NCI-H69 (cell line): Measurements from ENCODE around the gene MED22.
"Not testable (repeated sequence)": the region's sequence is repeated elsewhere in the genome, so short reads cannot be mapped to it uniquely, and the experiment has no call there.

Experiments
- DNase-seq: peaks from one replicate; lab custom pipeline; 2025; lab: John Stamatoyannopoulos, UW

MED22 gene

DNA sequence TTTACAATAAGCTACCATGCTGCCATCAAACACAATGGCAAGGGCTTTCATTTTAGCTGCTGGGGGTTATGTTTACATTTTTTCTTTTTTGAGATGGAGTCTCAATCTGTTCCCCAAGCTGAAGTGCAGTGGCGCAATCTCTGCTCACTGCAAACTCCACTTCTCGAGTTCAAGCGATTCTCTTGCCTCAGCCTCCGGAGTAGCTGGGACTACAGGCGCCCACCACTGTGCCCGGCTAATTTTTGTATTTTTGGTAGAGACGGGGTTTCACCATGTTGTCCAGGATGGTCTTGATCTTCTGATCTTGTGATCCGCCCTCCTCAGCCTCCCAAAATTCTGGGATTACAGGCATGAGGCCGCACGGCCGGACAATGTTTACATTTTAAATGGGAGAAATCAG lies 13.0 kb downstream of the MED22 start:
- not testable (repeated sequence) for DNase-seq

DNA sequence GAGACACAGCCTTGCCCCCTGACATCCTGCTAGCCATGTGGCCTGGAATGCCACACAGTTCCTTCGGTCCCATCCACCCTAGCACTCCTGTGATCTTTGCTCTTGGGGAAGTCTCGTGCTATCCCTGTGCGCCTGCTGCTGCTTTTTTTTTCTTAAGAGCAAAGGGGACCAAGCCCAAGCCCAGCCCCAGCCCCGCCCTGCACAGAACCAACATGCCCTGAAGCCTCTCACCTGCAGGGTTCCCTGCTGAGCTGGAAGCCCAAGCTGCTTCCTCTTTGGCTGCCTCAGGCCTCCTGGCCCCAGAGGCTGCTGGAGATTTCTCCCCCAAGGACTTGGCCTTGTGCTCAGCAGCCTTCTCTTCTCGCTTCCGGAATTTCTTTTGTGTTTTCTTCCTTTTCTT lies 13.8 kb downstream of the MED22 start:
- DNase-seq: peak; percentile 55

- DNase-seq: no peak
These were observed 14.4 kb downstream of the MED22 start for GRCh38 chr9:133333566-133333965.

GRCh38 chr9:133333011-133333410 lies 14.9 kb downstream of the MED22 start:
- DNase-seq: no peak

GRCh38 chr9:133332381-133332730 lies 15.6 kb downstream of the MED22 start:
- no peak for DNase-seq

GRCh38 chr9:133331641-133332380 lies 16.1 kb downstream of the MED22 start:
- DNase-seq: no peak

GRCh38 chr9:133331221-133331620 lies 16.7 kb downstream of the MED22 start:
- no peak for DNase-seq

DNA sequence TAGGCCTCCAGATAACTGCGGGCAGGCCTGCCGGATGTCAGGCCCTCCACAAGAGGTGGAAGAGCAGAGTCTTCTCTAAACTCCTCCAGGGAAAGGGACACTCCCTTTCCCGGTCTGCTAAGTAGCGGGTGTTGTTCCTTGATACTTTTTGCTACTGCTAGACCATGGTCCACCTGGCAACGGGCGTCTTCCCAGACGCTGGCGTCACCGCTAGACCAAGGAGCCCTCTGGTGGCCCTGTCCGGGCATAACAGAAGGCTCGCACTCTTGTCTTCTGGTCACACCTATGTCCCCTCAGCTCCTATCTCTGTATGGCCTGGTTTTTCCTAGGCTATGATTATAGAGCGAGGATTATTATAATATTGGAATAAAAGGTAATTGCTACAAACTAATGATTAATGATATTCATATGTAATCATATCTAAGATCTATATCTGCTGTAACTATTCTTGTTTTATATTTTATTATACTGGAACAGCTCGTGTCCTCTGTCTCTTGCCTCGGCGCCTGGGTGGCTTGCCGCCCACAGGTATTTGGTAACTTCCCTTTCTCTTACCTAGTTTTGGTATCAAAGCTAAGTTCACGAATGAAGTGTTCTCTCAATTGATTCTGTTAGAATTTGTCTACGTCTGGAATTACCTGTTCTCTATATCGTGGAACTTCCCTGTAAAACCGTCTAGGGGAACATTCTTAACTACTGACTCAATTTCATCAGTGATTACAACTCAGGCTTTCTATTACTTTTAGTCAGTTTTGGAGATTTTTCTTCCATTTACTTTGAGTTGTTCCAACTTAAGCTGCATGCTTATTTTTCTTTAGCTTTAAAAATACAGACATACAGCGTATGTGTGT lies 18.4 kb downstream of the MED22 start:
- peak; percentile 43 for DNase-seq

- no peak for DNase-seq
These were observed 20.0 kb downstream of the MED22 start for GRCh38 chr9:133327834-133328484.

GRCh38 chr9:133327021-133327420 lies 20.9 kb downstream of the MED22 start:
- DNase-seq: not testable (repeated sequence)

DNA sequence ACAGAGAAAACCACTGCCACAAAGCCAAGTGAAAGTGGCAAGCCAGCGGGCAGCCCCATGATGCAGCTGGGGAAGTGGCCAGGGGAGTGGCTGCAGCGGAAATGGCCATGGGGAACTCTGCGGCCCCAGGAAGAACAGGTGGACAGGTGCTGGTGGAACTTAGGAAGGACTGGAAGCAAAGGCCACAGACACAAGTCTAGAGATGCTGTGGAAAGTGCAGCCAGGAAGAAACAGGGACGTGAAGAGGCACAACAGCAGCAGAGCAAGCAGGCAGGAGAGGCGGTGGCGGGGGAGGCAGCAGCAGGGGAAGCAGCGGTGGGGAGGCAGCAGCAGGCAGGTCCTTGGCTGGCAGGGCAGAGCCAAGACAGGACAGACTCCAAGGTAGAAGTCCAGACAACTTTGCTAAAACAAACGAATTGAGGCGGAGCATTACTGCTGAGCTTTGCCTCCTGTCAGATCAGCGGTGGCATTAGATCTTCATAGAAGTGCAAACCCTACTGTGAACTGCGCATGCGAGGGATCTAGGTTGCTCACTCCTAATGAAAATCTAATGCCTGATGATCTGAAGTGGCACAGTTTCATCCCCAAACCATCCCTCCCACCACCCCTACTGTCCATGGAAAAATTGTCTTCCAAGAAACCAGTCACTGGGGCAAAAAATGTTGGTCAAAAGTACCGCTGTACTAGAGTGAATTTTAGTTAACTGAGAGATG lies 23.8 kb downstream of the MED22 start:
- DNase-seq: no peak

GRCh38 chr9:133323211-133323610 lies 24.7 kb downstream of the MED22 start:
- DNase-seq: no peak

DNA sequence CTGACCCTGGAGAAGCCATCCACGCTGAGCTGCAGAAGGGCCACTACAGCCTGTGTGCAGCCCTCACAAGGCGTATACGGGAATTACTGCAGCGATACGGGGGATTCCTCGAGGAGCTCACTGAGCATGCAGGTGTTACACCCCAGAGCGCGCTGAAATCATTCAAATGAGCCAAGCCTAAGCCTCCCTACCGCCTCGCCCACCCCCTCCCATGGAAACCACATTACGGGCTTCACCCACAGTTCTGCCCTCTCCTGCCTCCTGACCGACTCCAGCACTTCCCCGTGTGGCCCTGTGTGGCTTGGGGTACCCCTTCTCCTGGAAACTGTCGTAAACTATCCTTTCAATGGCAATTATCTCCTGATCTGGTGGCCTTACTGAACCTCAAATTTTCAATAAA lies 25.2 kb downstream of the MED22 start:
- no peak for DNase-seq

GRCh38 chr9:133321411-133321935 lies 26.5 kb downstream of the MED22 start:
- no peak for DNase-seq

GRCh38 chr9:133320421-133320881 lies 27.5 kb downstream of the MED22 start:
- no peak for DNase-seq

DNA sequence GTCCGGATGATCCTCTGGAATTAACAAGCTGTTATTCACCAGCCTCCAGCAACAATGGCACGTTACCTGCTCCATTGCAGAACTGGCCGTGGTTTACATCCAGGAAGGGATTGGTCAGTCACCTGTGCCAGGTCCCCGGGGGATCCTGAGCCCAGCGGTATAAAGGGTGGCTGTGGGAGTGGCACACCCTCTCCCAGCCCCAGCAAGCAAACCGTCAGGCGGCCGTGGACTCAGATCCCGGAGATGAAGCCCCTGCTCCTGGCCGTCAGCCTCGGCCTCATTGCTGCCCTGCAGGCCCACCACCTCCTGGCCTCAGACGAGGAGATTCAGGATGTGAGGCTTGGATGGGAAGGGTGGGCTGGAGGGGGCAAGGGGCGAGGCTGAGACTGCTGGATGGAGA lies 30.4 kb downstream of the MED22 start:
- DNase-seq: not testable (repeated sequence)

DNA sequence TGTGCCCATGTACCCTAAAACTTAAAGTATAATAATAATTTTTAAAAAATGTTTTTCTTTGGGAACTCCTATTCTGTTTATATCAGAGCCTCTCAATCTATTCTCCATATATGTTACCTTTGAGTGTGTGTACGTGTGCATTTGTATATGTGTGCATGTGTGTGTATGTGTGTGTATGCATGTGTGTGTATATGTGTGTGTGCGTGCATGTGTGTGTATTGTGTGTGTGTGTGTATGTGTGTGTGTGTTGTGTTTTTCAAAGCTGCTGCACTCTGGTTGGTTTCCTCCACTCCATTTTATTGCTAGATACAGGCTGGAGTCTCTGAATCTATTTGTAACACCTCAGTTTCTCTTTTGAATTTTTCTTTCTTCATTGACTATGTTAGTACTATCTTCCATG lies 31.9 kb downstream of the MED22 start:
- DNase-seq: no peak

DNA sequence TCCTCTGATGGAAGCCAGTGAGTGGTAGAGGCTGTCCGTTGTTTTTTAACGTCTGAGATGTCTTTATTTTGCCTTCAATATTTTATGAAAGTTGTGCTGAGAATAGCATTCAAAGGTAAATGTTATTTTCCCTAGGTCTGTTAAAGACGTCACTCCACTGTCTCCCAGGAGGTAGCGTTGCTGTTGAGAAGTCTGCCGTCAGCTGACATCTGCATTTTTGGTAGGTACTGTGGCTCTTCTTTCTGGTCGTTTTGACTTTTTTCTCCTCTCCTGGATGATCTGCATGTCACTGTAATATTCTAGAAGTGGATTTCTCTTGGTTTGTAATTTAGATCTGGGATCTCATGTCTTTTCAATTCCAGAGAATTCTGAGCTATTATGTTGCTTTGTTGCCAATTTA lies 38.3 kb downstream of the MED22 start:
- DNase-seq: no peak

DNA sequence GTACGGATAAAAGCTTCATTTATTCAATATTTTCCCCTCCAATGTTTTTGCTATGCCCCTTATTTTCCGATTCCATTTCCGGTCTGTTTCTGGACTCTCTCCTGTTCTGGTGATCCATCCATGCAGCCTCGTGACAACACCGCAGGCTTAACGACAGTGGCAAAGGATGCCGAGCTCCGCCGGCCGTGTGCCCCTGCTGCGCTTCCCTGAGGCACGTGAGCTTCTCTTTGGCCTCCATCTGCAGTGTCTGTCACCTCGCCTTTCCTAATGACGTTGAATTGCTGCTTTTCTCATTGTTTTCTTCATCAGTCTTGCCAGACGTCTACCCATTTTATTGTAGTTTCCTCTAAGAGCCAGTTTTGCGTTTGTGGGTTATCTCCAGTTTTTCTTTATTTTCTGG lies 40.6 kb downstream of the MED22 start:
- no peak for DNase-seq

- no peak for DNase-seq
These were observed 41.4 kb downstream of the MED22 start for GRCh38 chr9:133306242-133307204.

GRCh38 chr9:133305731-133306130 lies 42.2 kb downstream of the MED22 start:
- DNase-seq: no peak
